Measurements from ENCODE around the gene GPR35.

Gene GPR35

GRCh38 chr2:240637901-240638345 is 12.6 kb downstream of the GPR35 start:
- DNase-seq (ENCODE audit: low read depth in 3 of 3, low spot score in 1 of 3) = no peak

- no peak for DNase-seq (ENCODE audit: low read depth in 3 of 3, low spot score in 1 of 3)
These were observed 13.4 kb downstream of the GPR35 start for GRCh38 chr2:240638512-240639160.

DNA sequence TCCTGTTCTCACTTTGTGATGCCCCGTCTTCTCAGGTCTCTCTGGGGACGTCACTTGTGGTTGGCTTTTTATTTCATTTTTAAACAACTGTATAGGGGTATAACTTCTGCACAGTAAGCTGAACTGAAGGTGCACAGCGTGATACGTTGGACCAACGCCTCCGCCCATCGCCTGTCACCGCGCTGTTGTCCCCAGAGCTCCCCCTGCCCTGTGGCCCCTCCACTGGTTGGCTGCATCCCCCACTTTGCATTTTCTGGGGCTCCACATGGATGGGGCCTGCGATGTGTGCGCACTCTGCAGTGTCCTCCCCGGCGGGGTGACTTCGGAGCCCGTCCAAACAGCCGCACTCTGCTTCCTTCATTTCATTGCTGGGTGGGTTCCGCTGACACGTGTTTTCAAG is 14.3 kb downstream of the GPR35 start:
- DNase-seq (ENCODE audit: low read depth in 3 of 3, low spot score in 1 of 3) = no peak

GRCh38 chr2:240640939-240641338 is 15.7 kb downstream of the GPR35 start:
- DNase-seq (ENCODE audit: low read depth in 3 of 3, low spot score in 1 of 3) = no peak

DNA sequence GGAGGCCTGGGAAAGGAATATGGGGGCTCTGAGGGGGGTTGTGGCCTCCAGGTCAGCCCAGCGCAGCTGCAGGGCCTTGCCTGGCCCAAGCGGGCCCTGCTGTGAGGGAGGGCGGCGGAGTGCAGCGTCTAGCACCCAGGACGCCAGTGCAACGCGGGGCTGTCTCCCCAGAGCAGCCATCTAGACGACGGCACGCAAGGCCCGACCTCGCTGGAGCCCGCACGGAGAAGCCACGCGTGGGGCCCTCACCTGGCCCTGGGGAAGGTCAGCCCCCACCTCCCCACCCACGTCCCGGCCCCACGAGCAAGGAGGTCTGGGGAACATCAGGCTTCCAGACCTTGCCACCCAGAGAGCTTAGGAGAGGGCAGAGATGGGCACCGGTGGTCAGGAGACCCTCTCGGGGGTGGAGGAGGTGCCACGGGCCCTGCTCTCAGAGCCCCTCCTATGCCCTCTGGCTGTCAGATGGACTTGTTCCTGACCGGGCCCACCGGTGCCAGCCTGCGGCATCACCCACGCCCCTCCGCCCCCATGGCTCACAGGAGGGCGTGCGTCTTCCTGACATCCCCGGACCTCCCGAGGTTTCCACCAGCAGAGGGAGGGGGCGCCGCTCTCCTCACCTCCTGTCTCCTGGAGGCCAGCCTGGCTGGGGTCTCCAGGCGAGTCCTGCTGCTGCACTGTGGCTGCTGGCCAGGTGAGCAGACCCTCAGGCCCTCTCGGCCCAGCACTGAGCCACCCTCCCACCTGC is 17.0 kb downstream of the GPR35 start:
- DNase-seq (ENCODE audit: low read depth in 3 of 3, low spot score in 1 of 3) = no peak

- DNase-seq (ENCODE audit: low read depth in 3 of 3, low spot score in 1 of 3) = no peak
These were observed 17.5 kb downstream of the GPR35 start for GRCh38 chr2:240642806-240643092.

DNA sequence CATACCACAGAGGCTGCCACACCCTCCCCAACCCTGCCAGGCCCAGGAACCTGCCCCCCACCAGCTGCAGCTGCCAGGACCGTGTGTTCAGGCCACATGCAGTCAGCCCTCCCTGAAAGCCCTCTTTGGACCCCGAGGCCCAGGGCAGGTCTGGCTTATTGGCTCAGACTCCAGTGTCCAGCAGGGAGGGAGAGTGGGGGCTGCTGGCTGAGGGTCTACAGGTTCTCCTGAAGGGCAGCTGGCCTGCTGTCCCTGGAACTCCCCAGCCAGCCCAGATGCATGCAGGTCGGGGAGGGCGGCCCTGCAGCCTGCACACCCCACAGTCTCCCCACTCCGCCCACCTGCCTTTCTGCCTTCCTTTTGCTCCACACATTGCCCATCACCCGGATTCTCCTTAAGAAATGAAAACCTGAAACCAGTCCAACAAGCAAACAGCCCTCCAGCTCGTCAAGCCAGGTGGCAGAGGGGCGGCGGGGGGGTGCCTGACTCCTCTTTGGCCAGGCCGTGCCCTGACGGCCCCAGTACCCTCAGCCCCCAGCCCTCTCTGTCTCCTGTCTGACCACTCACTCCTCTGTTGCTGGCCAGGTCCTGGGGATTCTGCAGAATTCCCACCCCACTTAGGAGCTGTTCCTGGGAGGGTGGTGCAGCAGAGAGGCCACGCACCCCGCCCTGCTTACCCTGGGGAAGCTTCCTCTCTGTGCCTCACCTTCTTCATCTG is 18.0 kb downstream of the GPR35 start:
- DNase-seq (ENCODE audit: low read depth in 3 of 3, low spot score in 1 of 3) = no peak

DNA sequence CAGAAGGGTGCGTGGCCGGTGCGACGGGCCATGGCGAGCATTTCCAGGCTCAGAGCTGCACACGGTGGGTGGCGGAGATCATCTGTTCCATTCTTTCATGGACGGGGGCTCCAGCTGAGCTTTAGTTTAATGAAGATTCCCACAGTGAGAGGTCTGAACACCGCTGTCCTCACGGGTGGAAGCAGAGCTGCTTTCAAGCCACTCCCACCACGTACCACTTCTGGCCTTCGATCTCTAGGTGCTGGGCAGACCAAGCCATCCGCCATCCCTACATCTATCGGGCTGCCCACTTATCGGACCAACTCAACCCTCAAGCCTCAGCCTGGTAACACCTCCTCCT is 18.5 kb downstream of the GPR35 start:
- DNase-seq (ENCODE audit: low read depth in 3 of 3, low spot score in 1 of 3) = no peak

GRCh38 chr2:240644171-240644651 is 18.9 kb downstream of the GPR35 start:
- DNase-seq (ENCODE audit: low read depth in 3 of 3, low spot score in 1 of 3) = no peak

- no peak for DNase-seq (ENCODE audit: low read depth in 3 of 3, low spot score in 1 of 3)
These were observed 19.6 kb downstream of the GPR35 start for GRCh38 chr2:240644859-240645301.

DNA sequence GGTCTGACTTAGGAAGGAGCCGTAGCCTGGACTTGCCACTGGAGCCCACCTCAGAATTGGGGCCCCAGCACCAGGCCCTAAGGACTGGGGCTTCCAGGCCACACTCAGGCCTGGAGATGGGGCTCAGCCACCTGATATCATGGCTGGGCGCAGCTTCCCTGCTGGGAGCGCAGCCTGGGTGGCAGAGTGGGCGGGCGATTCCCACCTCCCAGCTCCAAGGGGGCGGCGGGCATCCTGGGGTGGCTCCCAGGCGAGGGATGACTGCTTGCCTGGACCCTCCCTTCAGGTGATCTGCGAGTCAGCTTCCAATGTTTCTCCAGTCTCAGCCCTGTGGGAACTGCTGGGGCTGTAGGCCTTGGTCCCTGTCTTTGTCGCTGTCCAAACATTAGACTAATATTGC is 20.1 kb downstream of the GPR35 start:
- DNase-seq (ENCODE audit: low read depth in 3 of 3, low spot score in 1 of 3) = no peak

- no peak for DNase-seq (ENCODE audit: low read depth in 3 of 3, low spot score in 1 of 3)
These were observed 20.5 kb downstream of the GPR35 start for GRCh38 chr2:240645801-240646175.

GRCh38 chr2:240646176-240646899 is 21.1 kb downstream of the GPR35 start:
- no peak for DNase-seq (ENCODE audit: low read depth in 3 of 3, low spot score in 1 of 3)

- no peak for DNase-seq (ENCODE audit: low read depth in 3 of 3, low spot score in 1 of 3)
These were observed 21.7 kb downstream of the GPR35 start for GRCh38 chr2:240646900-240647502.

GRCh38 chr2:240647503-240648154 is 22.3 kb downstream of the GPR35 start:
- DNase-seq (ENCODE audit: low read depth in 3 of 3, low spot score in 1 of 3) = no peak

- DNase-seq (ENCODE audit: low read depth in 3 of 3, low spot score in 1 of 3) = no peak
These were observed 22.9 kb downstream of the GPR35 start for GRCh38 chr2:240648155-240648649.

DNA sequence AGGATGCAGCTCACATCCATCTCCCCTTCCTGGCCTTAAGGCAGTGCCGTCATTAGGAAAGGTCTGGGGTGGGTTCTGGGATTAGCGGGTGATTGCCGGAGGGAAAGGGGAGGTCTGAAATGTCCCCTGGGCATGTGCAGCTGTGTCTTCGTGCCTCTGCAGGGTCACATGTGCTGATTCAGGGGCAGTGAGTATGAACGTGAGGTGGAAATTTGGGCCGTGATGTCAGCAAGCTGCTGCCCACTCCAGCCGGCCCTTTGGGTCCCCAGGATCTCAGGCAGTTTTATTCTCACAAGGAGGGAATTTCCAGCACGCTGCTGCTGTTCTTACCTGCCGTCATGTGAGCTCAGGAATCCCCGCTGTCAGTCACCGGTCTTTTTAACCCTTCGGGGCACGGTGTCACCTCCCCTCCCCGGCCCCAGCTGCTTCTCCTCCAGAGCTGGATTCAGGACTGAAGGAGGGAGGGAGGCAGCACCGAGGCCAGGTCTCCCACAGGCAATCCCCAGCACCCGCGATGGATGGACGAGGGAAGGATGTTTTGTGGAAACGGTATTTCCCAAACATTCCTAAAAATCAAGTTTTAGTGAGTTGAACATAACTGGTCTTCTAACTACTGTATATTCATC is 23.5 kb downstream of the GPR35 start:
- DNase-seq (ENCODE audit: low read depth in 3 of 3, low spot score in 1 of 3) = no peak

DNA sequence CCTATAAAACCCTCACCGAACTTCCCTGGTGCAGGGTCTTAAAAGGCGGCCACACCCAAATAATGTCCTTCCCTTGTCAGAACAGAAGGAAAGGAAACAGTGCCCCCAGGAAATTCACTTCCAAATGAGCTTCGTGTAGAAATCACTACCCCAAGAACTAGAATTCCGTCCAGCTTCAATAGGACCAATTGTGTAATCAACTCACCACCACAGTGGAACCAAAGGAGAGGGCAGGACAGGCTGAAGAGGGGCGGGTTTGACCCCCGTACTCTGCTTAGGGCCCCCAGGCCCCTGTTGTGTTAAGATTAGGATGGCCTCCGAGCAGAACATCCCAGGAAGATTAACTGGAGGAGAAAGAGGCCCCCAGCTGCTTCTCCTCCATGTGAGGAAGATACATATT is 24.1 kb downstream of the GPR35 start:
- DNase-seq (ENCODE audit: low read depth in 3 of 3, low spot score in 1 of 3) = no peak

DNA sequence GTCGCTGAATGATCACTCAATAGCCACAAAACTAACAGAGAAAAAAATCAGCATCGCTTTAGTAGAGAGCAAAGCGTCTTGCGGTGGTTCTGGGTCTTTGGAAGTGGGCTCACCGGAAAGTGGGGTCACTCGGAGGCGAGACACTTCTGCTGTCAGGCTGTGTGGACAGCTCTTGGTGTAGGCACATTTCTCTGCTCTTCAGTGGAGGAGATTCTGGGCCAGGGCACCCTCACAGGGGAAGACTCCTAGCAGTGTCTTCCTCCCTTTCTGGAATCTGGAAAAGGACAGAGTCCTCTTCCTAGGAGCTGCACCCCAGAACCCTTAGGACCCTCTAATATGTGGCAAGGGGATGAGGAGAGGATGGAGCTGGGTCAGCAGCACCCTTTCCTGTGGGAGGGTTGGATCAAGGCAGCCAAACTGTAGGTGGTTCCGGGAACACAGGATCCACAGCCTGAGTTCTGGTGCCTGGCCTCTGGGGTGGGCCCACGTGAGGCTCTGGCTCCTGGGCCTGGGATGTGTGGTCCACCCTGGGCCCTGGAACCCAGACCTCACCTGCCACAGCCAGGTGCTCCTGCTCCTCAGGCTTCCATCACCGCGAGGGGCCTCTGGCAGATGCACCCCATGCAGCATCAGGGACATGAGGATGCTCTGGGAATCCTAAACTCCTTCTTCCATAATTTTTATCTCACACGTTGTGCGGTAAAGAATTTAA is 25.1 kb downstream of the GPR35 start:
- no peak for DNase-seq (ENCODE audit: low read depth in 3 of 3, low spot score in 1 of 3)
